A673 (cell line): ENCODE data around the gene WNK2. TPM values are rescaled to one million over a fixed set of nuclear protein-coding genes. Genes with fewer than 3 reads are reported as not detected.

Source experiments
- BruUV-seq: library from RNA; stranded (reverse); fragments of 400-500 nt; replicated peaks from 2 replicates; lab custom pipeline; 2021; lab: Mats Ljungman, UMichigan
- CTCF ChIA-PET: fragments of 300-600 bp; sonication (Branson Sonifier 250); formaldehyde crosslinking; loops from one replicate; lab custom pipeline; 2022; ENCODE audit warnings: antibody characterized with exemption; lab: Charles Lee
- POLR2A ChIA-PET: fragments of 300-600 bp; sonication (Branson Sonifier 250); formaldehyde crosslinking; loops from one replicate; lab custom pipeline; 2022; ENCODE audit warnings: antibody characterized with exemption; ENCODE audit not compliant: low non-redundant PET; lab: Charles Lee
- DNase-seq: peaks from one replicate; pipeline ENCODE4 v3.0.0-alpha.2; 2015; ENCODE audit warnings: low spot score
- H3K27ac ChIP-seq: fragments of 200-600 bp; sonication (generic); 2 replicates; pipeline ENCODE4 v1.5.1; 2016; ENCODE audit warnings: mixed run types, low read depth, mild to moderate bottlenecking, mixed read lengths, antibody characterized with exemption, low read length; ENCODE audit not compliant: poor library complexity, severe bottlenecking
- H3K27me3 ChIP-seq: fragments of 200-600 bp; sonication (generic); replicated peaks from 2 replicates; pipeline ENCODE4 v1.6.1; 2017; ENCODE audit warnings: mixed run types, low read depth, mild to moderate bottlenecking, mixed read lengths, antibody characterized with exemption, low read length; ENCODE audit not compliant: insufficient read depth, poor library complexity
- H3K36me3 ChIP-seq: fragments of 200-600 bp; sonication (generic); 2 replicates; pipeline ENCODE4 v1.6.1; 2016; ENCODE audit warnings: mixed run types, mild to moderate bottlenecking, mixed read lengths, antibody characterized with exemption, low read length; ENCODE audit not compliant: insufficient read depth, poor library complexity, severe bottlenecking
- H3K4me1 ChIP-seq: fragments of 200-600 bp; sonication (generic); 2 replicates; pipeline ENCODE4 v1.6.1; 2017; ENCODE audit warnings: mixed run types, mild to moderate bottlenecking, mixed read lengths, antibody characterized with exemption, low read length; ENCODE audit not compliant: insufficient read depth, poor library complexity, severe bottlenecking
- H3K4me3 ChIP-seq: fragments of 200-600 bp; sonication (generic); 2 replicates; pipeline ENCODE4 v1.5.1; 2016; ENCODE audit warnings: low read depth, mixed run types, mild to moderate bottlenecking, mixed read lengths, low read length; ENCODE audit not compliant: poor library complexity, severe bottlenecking
- H3K9me3 ChIP-seq: fragments of 200-600 bp; sonication (generic); 2 replicates; pipeline ENCODE4 v1.6.1; 2016; ENCODE audit warnings: mixed run types, low read depth, mild to moderate bottlenecking, mixed read lengths, antibody characterized with exemption, low read length; ENCODE audit not compliant: poor library complexity, severe bottlenecking
- EZH2 ChIP-seq: fragments of 200-600 bp; sonication (generic); IDR thresholded peaks from 2 replicates; pipeline ENCODE4 v1.6.1; 2017; ENCODE audit warnings: borderline replicate concordance, low read depth, mild to moderate bottlenecking, mixed read lengths, antibody characterized with exemption, low read length; ENCODE audit not compliant: poor library complexity, severe bottlenecking
- intact Hi-C: fragments of 100-400 bp; cut with micrococcal nuclease; formaldehyde crosslinking; loops from one replicate; pipeline ENCODE4 v1.10.0; 2022; ENCODE audit not compliant: unreplicated experiment
- total RNA-seq: library from RNA; stranded (reverse); gene quantifications from 2 replicates; pipeline ENCODE4 v1.2.3, GENCODE V29; 2021
- TF ChIP-seq, protein P1 (sequence below): fragments of 300-800, 200-600 bp; sonication (generic); conservative IDR thresholded peaks from 2 replicates; pipeline ENCODE4 v1.5.1; 2017; ENCODE audit warnings: low read depth, mild to moderate bottlenecking, antibody characterized with exemption, low read length, moderate library complexity, mixed read lengths

WNK2 gene
- total RNA-seq, 1 experiment from 2014 or later: 9.6 TPM

DNA sequence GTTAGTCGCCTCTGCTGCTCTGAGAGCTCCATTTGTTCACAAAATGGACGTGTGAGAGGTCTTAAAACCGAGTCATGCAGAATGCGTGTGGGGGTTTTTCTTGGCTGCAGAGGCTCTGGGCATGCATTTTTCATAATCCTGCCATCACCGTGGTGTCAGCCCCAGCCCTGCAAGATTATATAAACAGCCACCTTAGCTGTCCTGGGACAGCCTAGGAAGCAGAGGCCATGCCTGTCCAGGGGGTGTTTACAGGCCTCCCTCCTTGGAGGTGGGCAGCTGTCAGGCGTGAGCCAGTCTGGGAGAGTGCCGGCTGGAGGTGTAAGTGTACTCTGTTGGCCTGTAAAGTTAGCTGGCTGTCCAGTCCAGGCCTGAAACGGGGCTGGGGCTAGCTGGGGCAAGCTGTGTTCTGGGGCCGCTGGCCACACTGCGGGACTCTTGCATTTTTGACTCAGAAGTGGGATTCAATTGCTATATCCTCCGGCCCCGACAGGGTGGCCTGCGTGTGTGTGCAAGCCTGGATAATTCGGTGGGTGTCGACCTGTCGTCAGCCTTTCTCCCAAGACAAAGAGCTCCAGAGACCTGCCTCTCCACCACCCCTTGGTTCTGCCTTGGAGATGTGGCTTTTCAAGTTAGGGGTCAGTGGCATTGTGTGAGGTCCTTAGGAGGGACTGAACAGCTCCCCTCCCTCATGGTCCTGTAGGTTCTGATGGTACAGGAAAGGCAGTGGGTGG, 2.4 kb downstream of the WNK2 start:
- Histone ChIP-seq H3K36me3 (no peaks in the 10 kb centered on the region), H3K4me1 (peaks cover 8% of the 10 kb centered on the region), H3K27ac (no peak overlapping the region), H3K9me3 (no peaks in the 10 kb centered on the region), H3K4me3 (no peak overlapping the region), H3K27me3 (peaks cover 30% of the 10 kb centered on the region)
- no peak for DNase-seq
- no TSS peak for BruUV-seq
- no peak for TF ChIP-seq EZH2
- TF ChIP-seq, protein P1, sequence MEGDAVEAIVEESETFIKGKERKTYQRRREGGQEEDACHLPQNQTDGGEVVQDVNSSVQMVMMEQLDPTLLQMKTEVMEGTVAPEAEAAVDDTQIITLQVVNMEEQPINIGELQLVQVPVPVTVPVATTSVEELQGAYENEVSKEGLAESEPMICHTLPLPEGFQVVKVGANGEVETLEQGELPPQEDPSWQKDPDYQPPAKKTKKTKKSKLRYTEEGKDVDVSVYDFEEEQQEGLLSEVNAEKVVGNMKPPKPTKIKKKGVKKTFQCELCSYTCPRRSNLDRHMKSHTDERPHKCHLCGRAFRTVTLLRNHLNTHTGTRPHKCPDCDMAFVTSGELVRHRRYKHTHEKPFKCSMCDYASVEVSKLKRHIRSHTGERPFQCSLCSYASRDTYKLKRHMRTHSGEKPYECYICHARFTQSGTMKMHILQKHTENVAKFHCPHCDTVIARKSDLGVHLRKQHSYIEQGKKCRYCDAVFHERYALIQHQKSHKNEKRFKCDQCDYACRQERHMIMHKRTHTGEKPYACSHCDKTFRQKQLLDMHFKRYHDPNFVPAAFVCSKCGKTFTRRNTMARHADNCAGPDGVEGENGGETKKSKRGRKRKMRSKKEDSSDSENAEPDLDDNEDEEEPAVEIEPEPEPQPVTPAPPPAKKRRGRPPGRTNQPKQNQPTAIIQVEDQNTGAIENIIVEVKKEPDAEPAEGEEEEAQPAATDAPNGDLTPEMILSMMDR: no peak
- CTCF ChIA-PET: no interaction called here
- intact Hi-C loops: no loop called here
- POLR2A ChIA-PET: interaction anchor here (0.5 kb wide), 1 partner anchor 19 kb away, joined by 4 read pairs; no protein-coding TSS in a partner anchor

DNA sequence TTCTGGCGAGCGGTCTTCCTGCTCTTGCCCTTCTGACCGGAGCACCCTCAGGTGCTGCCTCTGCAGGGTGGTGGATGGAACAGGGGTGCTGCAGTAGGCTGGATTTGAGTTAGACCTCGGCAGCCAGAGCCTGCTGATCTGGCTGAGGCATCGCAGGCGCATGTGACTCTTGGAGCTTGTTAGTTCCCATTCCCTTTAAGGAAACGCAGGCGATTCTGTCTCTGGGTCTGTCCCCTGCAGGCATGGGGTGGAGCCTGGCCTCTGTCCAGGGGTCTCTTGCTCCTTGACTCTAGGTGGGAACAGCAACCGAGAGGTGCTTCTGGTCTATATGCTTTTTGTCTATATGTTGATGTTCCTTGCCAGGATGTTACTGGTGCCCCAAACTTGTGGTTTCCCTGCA, 3.1 kb downstream of the WNK2 start:
- no TSS peak for BruUV-seq
- Histone ChIP-seq H3K9me3 (no peaks in the 10 kb centered on the region), H3K27ac (no peak overlapping the region), H3K36me3 (no peaks in the 10 kb centered on the region), H3K4me3 (no peak overlapping the region), H3K27me3 (peaks cover 25% of the 10 kb centered on the region), H3K4me1 (peaks cover 8% of the 10 kb centered on the region)
- intact Hi-C loops: no loop called here
- no peak for DNase-seq
- TF ChIP-seq, protein P1: no peak
- no peak for TF ChIP-seq EZH2
- ChIA-PET POLR2A (no interaction called here), CTCF (no interaction called here)

DNA sequence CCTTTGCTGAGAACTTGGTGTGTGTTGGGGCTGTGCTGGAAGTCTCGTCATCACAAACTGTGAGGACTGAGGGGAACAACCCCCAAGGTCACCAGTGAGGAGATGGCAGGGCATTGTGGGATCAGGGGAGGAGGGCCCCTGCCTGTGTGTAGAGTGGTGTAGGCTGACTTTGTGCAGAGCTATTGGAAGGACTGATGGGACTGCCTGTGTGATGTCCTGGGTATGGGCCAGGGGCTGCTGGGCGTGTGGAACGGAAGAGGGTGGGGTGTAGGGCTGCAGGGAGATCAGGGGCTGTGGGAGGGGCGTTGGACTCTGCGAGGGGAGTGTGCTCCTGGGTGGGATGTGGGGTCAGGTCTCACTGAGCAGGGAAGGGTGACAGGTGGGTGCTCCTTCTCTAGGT, 3.6 kb downstream of the WNK2 start:
- CTCF ChIA-PET: no interaction called here
- no TSS peak for BruUV-seq
- peaks cover 8% of the 10 kb centered on the region for H3K4me1 ChIP-seq
- POLR2A ChIA-PET: no interaction called here
- intact Hi-C loops: no loop called here
- H3K36me3 ChIP-seq: no peaks in the 10 kb centered on the region
- no peak for TF ChIP-seq EZH2
- TF ChIP-seq, protein P1: no peak
- no peak overlapping the region for H3K4me3 ChIP-seq
- H3K27ac ChIP-seq: no peak overlapping the region
- no peak for DNase-seq
- peaks cover 20% of the 10 kb centered on the region for H3K27me3 ChIP-seq
- no peaks in the 10 kb centered on the region for H3K9me3 ChIP-seq
